Measurements from ENCODE around the gene PEAK1.

Gene PEAK1

GRCh38 chr15:77287385-77287784 lies 132.5 kb downstream of the PEAK1 start:
- Histone ChIP-seq H3K36me3 (ENCODE audit: insufficient read depth) (no peaks in the 10 kb centered on the region), H3K4me1 (ENCODE audit: low read depth, poor library complexity, severe bottlenecking) (no peaks in the 10 kb centered on the region), H3K27me3 (ENCODE audit: insufficient read depth, low read depth) (no peaks in the 10 kb centered on the region), H3K4me2 (no peak overlapping the region), H3K4me3 (IDR thresholded peaks at IDR 0.05; ENCODE audit: insufficient read depth, low read depth, low read length) (no peak overlapping the region), H3K9ac (no peak overlapping the region), H4K20me1 (ENCODE audit: insufficient read depth) (no peaks in the 10 kb centered on the region), H3K27ac (no peak overlapping the region), H3K79me2 (ENCODE audit: insufficient read depth, low read depth) (no peaks in the 10 kb centered on the region), H2AFZ (ENCODE audit: low read depth) (no peak overlapping the region)
- TF ChIP-seq, protein P1, sequence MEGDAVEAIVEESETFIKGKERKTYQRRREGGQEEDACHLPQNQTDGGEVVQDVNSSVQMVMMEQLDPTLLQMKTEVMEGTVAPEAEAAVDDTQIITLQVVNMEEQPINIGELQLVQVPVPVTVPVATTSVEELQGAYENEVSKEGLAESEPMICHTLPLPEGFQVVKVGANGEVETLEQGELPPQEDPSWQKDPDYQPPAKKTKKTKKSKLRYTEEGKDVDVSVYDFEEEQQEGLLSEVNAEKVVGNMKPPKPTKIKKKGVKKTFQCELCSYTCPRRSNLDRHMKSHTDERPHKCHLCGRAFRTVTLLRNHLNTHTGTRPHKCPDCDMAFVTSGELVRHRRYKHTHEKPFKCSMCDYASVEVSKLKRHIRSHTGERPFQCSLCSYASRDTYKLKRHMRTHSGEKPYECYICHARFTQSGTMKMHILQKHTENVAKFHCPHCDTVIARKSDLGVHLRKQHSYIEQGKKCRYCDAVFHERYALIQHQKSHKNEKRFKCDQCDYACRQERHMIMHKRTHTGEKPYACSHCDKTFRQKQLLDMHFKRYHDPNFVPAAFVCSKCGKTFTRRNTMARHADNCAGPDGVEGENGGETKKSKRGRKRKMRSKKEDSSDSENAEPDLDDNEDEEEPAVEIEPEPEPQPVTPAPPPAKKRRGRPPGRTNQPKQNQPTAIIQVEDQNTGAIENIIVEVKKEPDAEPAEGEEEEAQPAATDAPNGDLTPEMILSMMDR (conservative IDR thresholded peaks at IDR 0.05; ENCODE audit: low read depth, low read length): no peak

DNA sequence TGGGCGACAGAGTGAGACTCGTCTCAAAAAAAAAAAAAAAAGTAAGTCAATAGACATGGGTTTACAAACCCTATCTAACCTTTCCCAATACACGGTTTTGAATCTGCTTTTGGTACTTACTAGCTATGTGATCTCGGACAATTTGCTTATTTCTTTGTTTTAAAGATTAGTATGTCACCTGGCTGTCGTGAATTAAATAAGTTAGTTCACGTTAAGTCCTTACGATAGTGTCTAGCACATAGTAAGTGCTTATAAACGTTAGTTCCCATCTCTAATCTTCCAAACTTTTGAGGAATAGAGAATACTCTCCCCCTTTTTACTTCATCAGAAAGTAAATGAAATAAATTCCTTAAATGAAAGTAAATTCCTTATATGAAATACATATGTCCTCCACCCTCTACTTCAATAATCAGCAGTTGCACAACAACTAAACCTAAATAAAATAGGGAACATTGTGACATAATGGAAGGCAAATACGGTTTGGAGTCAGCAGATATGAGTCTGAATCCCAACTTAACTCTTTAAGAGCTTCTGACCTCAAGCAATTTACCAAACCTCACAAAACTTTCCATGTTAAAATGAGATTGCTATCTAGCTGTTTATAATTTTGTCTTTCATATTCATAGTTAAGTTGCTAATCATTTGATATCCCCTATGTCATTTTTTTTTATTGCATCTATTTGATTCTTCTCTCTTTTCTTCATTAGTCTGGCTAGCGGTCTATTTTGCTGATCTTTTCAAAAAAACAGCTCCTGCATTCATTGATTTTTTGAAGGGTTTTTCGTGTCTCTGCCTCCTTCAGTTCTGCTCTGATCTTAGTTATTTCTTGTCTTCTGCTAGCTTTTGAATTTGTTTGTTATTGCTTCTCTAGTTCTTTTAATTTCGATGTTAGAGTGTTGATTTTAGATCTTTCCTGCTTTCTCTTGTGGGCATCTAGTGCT lies 134.6 kb downstream of the PEAK1 start:
- no peak overlapping the region for H2AFZ ChIP-seq (ENCODE audit: low read depth)
- no peaks in the 10 kb centered on the region for H4K20me1 ChIP-seq (ENCODE audit: insufficient read depth)
- no peaks in the 10 kb centered on the region for H3K4me1 ChIP-seq (ENCODE audit: low read depth, poor library complexity, severe bottlenecking)
- H3K9ac ChIP-seq: no peak overlapping the region
- no peak overlapping the region for H3K4me3 ChIP-seq (IDR thresholded peaks at IDR 0.05; ENCODE audit: insufficient read depth, low read depth, low read length)
- H3K36me3 ChIP-seq (ENCODE audit: insufficient read depth): no peaks in the 10 kb centered on the region
- TF ChIP-seq, protein P1 (conservative IDR thresholded peaks at IDR 0.05; ENCODE audit: low read depth, low read length): no peak
- no peak overlapping the region for H3K4me2 ChIP-seq
- H3K79me2 ChIP-seq (ENCODE audit: insufficient read depth, low read depth): no peaks in the 10 kb centered on the region
- H3K27ac ChIP-seq: no peak overlapping the region
- H3K27me3 ChIP-seq (ENCODE audit: insufficient read depth, low read depth): no peaks in the 10 kb centered on the region

DNA sequence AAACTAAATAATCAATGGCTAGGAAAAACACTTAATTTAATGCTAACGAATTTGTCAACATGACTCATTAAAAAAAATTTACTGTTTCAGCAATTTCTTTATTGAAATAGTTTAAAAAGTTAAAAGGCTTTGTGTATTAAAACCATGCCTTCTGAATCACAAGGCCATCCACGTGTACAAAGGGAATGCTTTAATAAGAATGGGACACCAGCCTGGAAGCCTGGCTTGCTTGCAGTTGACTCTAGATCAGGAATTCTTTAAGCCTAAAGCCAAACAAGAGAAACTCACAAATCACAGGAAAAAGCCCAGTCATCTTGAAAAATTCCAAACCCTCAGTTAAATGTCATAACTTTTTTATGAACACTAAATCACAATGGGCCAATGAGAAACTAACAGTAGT lies 137.6 kb downstream of the PEAK1 start:
- H2AFZ ChIP-seq (ENCODE audit: low read depth): no peak overlapping the region
- H3K4me2 ChIP-seq: no peak overlapping the region
- H3K79me2 ChIP-seq (ENCODE audit: insufficient read depth, low read depth): no peaks in the 10 kb centered on the region
- H3K4me1 ChIP-seq (ENCODE audit: low read depth, poor library complexity, severe bottlenecking): no peaks in the 10 kb centered on the region
- no peaks in the 10 kb centered on the region for H3K27me3 ChIP-seq (ENCODE audit: insufficient read depth, low read depth)
- H4K20me1 ChIP-seq (ENCODE audit: insufficient read depth): no peaks in the 10 kb centered on the region
- no peaks in the 10 kb centered on the region for H3K36me3 ChIP-seq (ENCODE audit: insufficient read depth)
- H3K4me3 ChIP-seq (IDR thresholded peaks at IDR 0.05; ENCODE audit: insufficient read depth, low read depth, low read length): no peak overlapping the region
- H3K27ac ChIP-seq: no peak overlapping the region
- H3K9ac ChIP-seq: no peak overlapping the region
- TF ChIP-seq, protein P1 (conservative IDR thresholded peaks at IDR 0.05; ENCODE audit: low read depth, low read length): no peak

- H3K79me2 ChIP-seq (ENCODE audit: insufficient read depth, low read depth): no peaks in the 10 kb centered on the region
- H4K20me1 ChIP-seq (ENCODE audit: insufficient read depth): no peaks in the 10 kb centered on the region
- no peak overlapping the region for H2AFZ ChIP-seq (ENCODE audit: low read depth)
- H3K9ac ChIP-seq: no peak overlapping the region
- no peaks in the 10 kb centered on the region; the same call in 1 of the 2 replicates for H3K36me3 ChIP-seq (ENCODE audit: insufficient read depth)
- no peak overlapping the region for H3K4me3 ChIP-seq (IDR thresholded peaks at IDR 0.05; ENCODE audit: insufficient read depth, low read depth, low read length)
- no peaks in the 10 kb centered on the region for H3K27me3 ChIP-seq (ENCODE audit: insufficient read depth, low read depth)
- H3K4me1 ChIP-seq (ENCODE audit: low read depth, poor library complexity, severe bottlenecking): no peaks in the 10 kb centered on the region
- TF ChIP-seq, protein P1 (conservative IDR thresholded peaks at IDR 0.05; ENCODE audit: low read depth, low read length): no peak
- H3K4me2 ChIP-seq: no peak overlapping the region
- H3K27ac ChIP-seq: no peak overlapping the region
Observed at GRCh38 chr15:77276943-77277342, 143.0 kb downstream of the PEAK1 start.

Data from KMS-11 (cell line).